ENCODE data around the gene AQP6. TPM values are rescaled to one million over a fixed set of nuclear protein-coding genes. Genes with fewer than 3 reads are reported as not detected.

AQP6 gene
- total RNA-seq, 4 donors from 2014 or later = 0.10 to 0.20 TPM; not detected in 2

DNA sequence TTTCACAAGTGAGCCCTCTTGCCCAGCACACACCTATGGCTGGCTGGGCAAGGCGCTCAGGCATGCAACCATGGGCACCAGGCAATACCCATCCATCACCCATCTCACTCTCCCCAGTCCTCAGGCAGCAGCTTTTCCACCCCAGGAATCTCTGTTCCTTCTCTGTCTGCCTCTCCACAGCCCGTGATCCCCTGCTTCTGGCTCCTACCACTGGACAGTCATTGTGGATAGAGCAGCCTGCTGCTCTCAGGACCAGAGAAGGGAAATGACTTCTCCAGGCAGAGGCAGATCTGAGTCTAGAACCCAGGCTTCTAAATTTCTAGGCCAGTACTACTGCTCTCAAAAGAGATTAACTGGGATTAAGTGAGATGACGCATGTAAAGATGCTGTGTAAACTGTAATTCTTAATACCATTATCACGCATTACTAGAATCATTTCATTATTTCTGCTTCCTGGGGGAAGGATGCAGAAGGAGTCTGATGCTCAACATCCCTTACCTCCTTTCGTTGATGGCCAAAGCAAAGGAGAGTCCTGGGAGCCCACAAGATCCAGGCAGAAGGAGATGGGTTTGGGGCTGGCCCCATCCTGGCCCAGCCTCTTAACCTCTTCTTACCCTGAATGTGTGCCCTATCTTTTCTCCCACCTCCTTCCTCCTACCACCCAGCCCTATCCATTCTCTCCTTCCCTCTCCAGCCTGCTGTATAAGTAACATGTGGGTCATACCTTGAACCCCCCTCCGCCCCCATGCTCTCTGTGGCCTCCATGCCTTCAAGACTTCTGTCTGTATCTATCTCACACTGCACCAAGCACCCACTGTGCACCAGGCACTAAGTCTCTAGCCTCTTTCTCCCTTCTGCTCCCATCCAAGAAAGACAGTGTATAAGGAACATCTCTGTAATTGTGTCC lies 15.8 kb upstream of the AQP6 start:
- intact Hi-C loops (cut with DNase I; ENCODE audit: low total_unique reads) = no loop called here
- DNase-seq (ENCODE audit: low spot score in 2 of 2) = no peak
- WGBS, 2 donors = 93 to 96% methylated on average over 6 of the region's 6 CpGs
- no peak overlapping the region for H3K4me3 ChIP-seq (ENCODE audit: low read depth, poor library complexity, severe bottlenecking)
- no peak for TF ChIP-seq CTCF (IDR thresholded peaks at IDR 0.05)
- no peak for TF ChIP-seq POLR2A (IDR thresholded peaks at IDR 0.05)

- no peak for DNase-seq (ENCODE audit: low spot score in 2 of 2)
- TF ChIP-seq POLR2A (IDR thresholded peaks at IDR 0.05) (no peak), CTCF (IDR thresholded peaks at IDR 0.05) (no peak)
- intact Hi-C loops (cut with DNase I; ENCODE audit: low total_unique reads) = no loop called here
- no peak overlapping the region for H3K4me3 ChIP-seq (ENCODE audit: low read depth, poor library complexity, severe bottlenecking)
Measured at GRCh38 chr12:49957570-49957967, 15.2 kb upstream of the AQP6 start.

- TF ChIP-seq CTCF (IDR thresholded peaks at IDR 0.05) (no peak), POLR2A (IDR thresholded peaks at IDR 0.05) (no peak)
- H3K4me3 ChIP-seq (ENCODE audit: low read depth, poor library complexity, severe bottlenecking) = no peak overlapping the region
- no peak for DNase-seq (ENCODE audit: low spot score in 2 of 2)
- intact Hi-C loops (cut with DNase I; ENCODE audit: low total_unique reads) = no loop called here
- 46 to 58% methylated on average over 11 of the region's 11 CpGs for WGBS, 2 donors
Measured at GRCh38 chr12:49959685-49960473, 12.9 kb upstream of the AQP6 start.

- intact Hi-C loops (cut with DNase I; ENCODE audit: low total_unique reads) = no loop called here
- 40 to 42% methylated on average over 13 of the region's 13 CpGs for WGBS, 2 donors
- DNase-seq (ENCODE audit: low spot score in 2 of 2) = no peak
- H3K4me3 ChIP-seq (ENCODE audit: low read depth, poor library complexity, severe bottlenecking) = no peak overlapping the region
- TF ChIP-seq POLR2A (IDR thresholded peaks at IDR 0.05) = no peak
- no peak for TF ChIP-seq CTCF (IDR thresholded peaks at IDR 0.05)
Measured at GRCh38 chr12:49960474-49961110, 12.2 kb upstream of the AQP6 start.

- H3K4me3 ChIP-seq (ENCODE audit: low read depth, poor library complexity, severe bottlenecking) = no peak within 1 kb of the TSS
- DNase-seq (ENCODE audit: low spot score in 2 of 2) = no peak
- intact Hi-C loops (cut with DNase I; ENCODE audit: low total_unique reads) = no loop called here
- TF ChIP-seq CTCF (IDR thresholded peaks at IDR 0.05) (no peak), POLR2A (IDR thresholded peaks at IDR 0.05) (no peak)
- 2 to 4% methylated on average over 41 to 54 of the region's 111 CpGs for WGBS, 2 donors
Measured at GRCh38 chr12:49961111-49961922, 11.4 kb upstream of the AQP6 start, which contains the start of gene AQP5. AQP5 (plus strand) TSS chr12:49961872; CDS start chr12:49962018, 146 bp downstream.
